GM12878 (cell line): ENCODE data around the gene FFAR3. TPM values are rescaled to one million over a fixed set of nuclear protein-coding genes. Genes with fewer than 3 reads are reported as not detected.
A peak's percentile ranks its signal among the peaks of the same experiment; 100 is the strongest.
"Not testable (repeated sequence)": the region's sequence is repeated elsewhere in the genome, so short reads cannot be mapped to it uniquely, and the experiment has no call there.

Experiments used
- ATAC-seq: fragments of 200-7000 bp; cut with Tn5 transposase; 3 replicates; pipeline ENCODE4 v1.9.1; 2020; ENCODE audit warnings: mild to moderate bottlenecking, moderate library complexity
- BruUV-seq: library from RNA; stranded (reverse); fragments of 400-500 nt; replicated peaks from 2 replicates; lab custom pipeline; 2021; lab: Mats Ljungman, UMichigan
- CTCF ChIA-PET: fragments of 300-600 bp; sonication (Branson Sonifier 250); formaldehyde crosslinking; extraction: SDS; loops from one replicate; lab custom pipeline; 2021; ENCODE audit warnings: inconsistent platforms; lab: Yijun Ruan, JAX
- POLR2A ChIA-PET: fragments of 350-600 bp; formaldehyde crosslinking; extraction: SDS; loops from one replicate; lab custom pipeline; 2021; ENCODE audit warnings: inconsistent platforms; lab: Charles Lee
- RAD21 ChIA-PET: fragments of 300-600 bp; sonication (Branson Sonifier 250); formaldehyde crosslinking; loops from one replicate; lab custom pipeline; 2023; ENCODE audit warnings: antibody characterized with exemption; ENCODE audit not compliant: unreplicated experiment; lab: Charles Lee
- SMC1A ChIA-PET: fragments of 300-600 bp; sonication (Branson Sonifier 250); formaldehyde crosslinking; loops from one replicate; lab custom pipeline; 2023; ENCODE audit not compliant: unreplicated experiment, uncharacterized antibody; lab: Charles Lee
- DNase-seq: peaks from one replicate; pipeline ENCODE4 v3.0.0-alpha.2; 2011; ENCODE audit warnings: low read depth, low spot score
- FAIRE-seq: peaks from 3 replicates; lab custom pipeline; 2011; peaks lifted over from hg19 to GRCh38; lab: Jason Lieb, UNC
- H2AFZ ChIP-seq: 2 replicates; pipeline ENCODE4 v1.6.0; 2011; ENCODE audit warnings: low read depth, low read length, control low read depth; ENCODE audit not compliant: control insufficient read depth
- H3K27ac ChIP-seq: 2 replicates; pipeline ENCODE4 v1.5.1; 2011; ENCODE audit warnings: control low read depth; ENCODE audit not compliant: control insufficient read depth, insufficient read depth
- H3K27me3 ChIP-seq, 2 experiments: replicated peaks in 1 of 2; 2 replicates each; pipeline versions ENCODE4 v1.6.0 to v1.6.1; 2011; ENCODE audit warnings: low read length in 1 of 2; ENCODE audit not compliant: control insufficient read depth in 2 of 2, insufficient read depth in 2 of 2
- H3K36me3 ChIP-seq, 2 experiments: 2 replicates each; pipeline ENCODE4 v1.5.1; 2011; ENCODE audit warnings: low read length in 1 of 2; ENCODE audit not compliant: control insufficient read depth in 2 of 2, insufficient read depth in 2 of 2
- H3K4me1 ChIP-seq: 2 replicates; pipeline ENCODE4 v1.6.1; 2011; ENCODE audit warnings: mild to moderate bottlenecking, low read length, moderate library complexity, mixed read lengths; ENCODE audit not compliant: control insufficient read depth, insufficient read depth
- H3K4me2 ChIP-seq: 2 replicates; pipeline ENCODE4 v1.6.0; 2011; ENCODE audit warnings: control low read depth; ENCODE audit not compliant: control insufficient read depth, insufficient read depth
- H3K4me3 ChIP-seq: fragments of 200-600 bp; sonication (generic); 2 replicates; pipeline ENCODE4 v1.5.1; 2016
- H3K79me2 ChIP-seq: 2 replicates; pipeline ENCODE4 v1.6.0; 2011; ENCODE audit warnings: low read length; ENCODE audit not compliant: control insufficient read depth, insufficient read depth
- H3K9ac ChIP-seq: 2 replicates; pipeline ENCODE4 v1.8.0; 2011; ENCODE audit warnings: low read length, control low read depth, mixed read lengths; ENCODE audit not compliant: control insufficient read depth, insufficient read depth
- H3K9me3 ChIP-seq: replicated peaks from 3 replicates; pipeline ENCODE4 v1.5.1; 2011; ENCODE audit warnings: mild to moderate bottlenecking, low read length; ENCODE audit not compliant: control insufficient read depth, insufficient read depth
- H4K20me1 ChIP-seq: 2 replicates; pipeline ENCODE4 v1.6.0; 2011; ENCODE audit not compliant: control insufficient read depth, insufficient read depth
- DPF2 ChIP-seq: fragments of 450-650 bp; IDR thresholded peaks from 2 replicates; pipeline ENCODE4 v1.6.1; 2017; ENCODE audit warnings: mild to moderate bottlenecking
- EED ChIP-seq: sonication (generic); IDR thresholded peaks from 2 replicates; pipeline ENCODE4 v1.6.1; 2016; ENCODE audit warnings: antibody characterized with exemption, low read depth
- MTA2 ChIP-seq: fragments of 450-650 bp; IDR thresholded peaks from 2 replicates; pipeline ENCODE4 v1.6.1; 2016; ENCODE audit warnings: low read depth, mild to moderate bottlenecking, moderate library complexity
- NBN ChIP-seq: fragments of 450-650 bp; IDR thresholded peaks from 2 replicates; pipeline ENCODE4 v1.6.1; 2016
- RCOR1 ChIP-seq: conservative IDR thresholded peaks from 2 replicates; pipeline ENCODE4 v1.6.1; 2012; ENCODE audit warnings: low read depth, low read length, improper control_type of control experiment
- SMAD5 ChIP-seq: IDR thresholded peaks from 2 replicates; pipeline ENCODE4 v1.6.1; 2016; ENCODE audit warnings: antibody characterized with exemption, low read depth
- SMARCA5 ChIP-seq: fragments of 450-650 bp; IDR thresholded peaks from 2 replicates; pipeline ENCODE4 v1.6.1; 2017; ENCODE audit warnings: mild to moderate bottlenecking
- SREBF1 ChIP-seq: IDR thresholded peaks from 2 replicates; pipeline ENCODE4 v1.6.1; 2012; ENCODE audit warnings: mild to moderate bottlenecking, low read length
- TCF7 ChIP-seq: IDR thresholded peaks from 2 replicates; pipeline ENCODE4 v1.6.1; 2014; ENCODE audit warnings: antibody characterized with exemption, borderline replicate concordance
- WGBS: methylation state at CpG from one replicate; pipeline ENCODE4 v1.1.6; 2016; ENCODE audit warnings: low lambda C conversion rate; ENCODE audit not compliant: insufficient replicate concordance, insufficient coverage; ENCODE audit errors: missing lambda C conversion rate; 5-methylcytosine and 5-hydroxymethylcytosine counted together
- in situ Hi-C: fragments of 300-500 bp; cut with MboI; formaldehyde crosslinking; loops from 9 replicates; pipeline ENCODE4 v1.14.3; 2018; ENCODE audit warnings: mixed read lengths
- intact Hi-C: fragments of 100-400 bp; cut with micrococcal nuclease; formaldehyde crosslinking; loops from one replicate; pipeline ENCODE4 v1.14.2; 2022; ENCODE audit not compliant: unreplicated experiment
- polyA plus RNA-seq, 11 experiments: library from polyadenylated mRNA; depleted of rRNA in 4 of 11; unstranded in 6 of 11; stranded (reverse) in 5 of 11; fragments of >200 nt; fragmentation: Nextera tagmentation in 4 of 11; fragmentation: Illumina TruSeq in 1 of 11; extraction: Ambion mirVana in 4 of 11; extraction: Trizol in 1 of 11; gene quantifications; 1 replicate in 1 of 11; 2 replicates in 10 of 11; pipeline versions ENCODE4 v1.2.1 to v1.2.3, GENCODE V29; 2011 to 2016; ENCODE audit warnings: inconsistent platforms in 2 of 11, missing spikeins in 2 of 11, low read depth in 1 of 11
- total RNA-seq, 4 experiments: library from RNA; depleted of rRNA in 3 of 4; stranded (reverse); fragments of >200 nt in 3 of 4; fragmentation: Illumina TruSeq in 1 of 4; extraction: Trizol in 1 of 4; gene quantifications; 2 replicates each; pipeline versions ENCODE4 v1.2.1 to v1.2.3, GENCODE V29; 2013 to 2021
- TF ChIP-seq, protein P1 (sequence below): IDR thresholded peaks from 2 replicates; pipeline ENCODE4 v1.6.1; 2012; ENCODE audit warnings: low read depth, low read length, improper control_type of control experiment
- TF ChIP-seq, protein P2 (sequence below): fragments of 150-350 bp; IDR thresholded peaks from 2 replicates; pipeline ENCODE4 v1.6.1; 2016; ENCODE audit warnings: low read depth, low read length

Gene FFAR3
- total and polyA plus RNA-seq, 10 of the 15 experiments (the other 5 are each of a cell fraction or from before 2014, with no cell fraction given): 0.15 to 0.18 TPM; not detected in 8

GRCh38 chr19:35374031-35374430, 15.8 kb downstream of the FFAR3 start:
- RAD21 ChIA-PET: interaction anchor here (0.6 to 5.8 kb wide), 10 partner anchors 19 to 135 kb away, joined by 3 to 90 read pairs (median 5); partner anchors contain the start of gene FFAR1
- H3K79me2 ChIP-seq, H3K27me3 ChIP-seq, H3K4me2 ChIP-seq, DNase-seq, H3K9ac ChIP-seq, FAIRE-seq, in situ Hi-C loops, BruUV-seq, H3K4me3 ChIP-seq, H3K9me3 ChIP-seq, intact Hi-C loops, H4K20me1 ChIP-seq, ATAC-seq, H3K27ac ChIP-seq, H2AFZ ChIP-seq, H3K36me3 ChIP-seq: not testable (repeated sequence)
- POLR2A ChIA-PET: interaction anchor here (0.9 to 1.6 kb wide), 4 partner anchors 12 to 44 kb away, joined by 3 to 9 read pairs (median 5); no protein-coding TSS in a partner anchor
- peak; percentile 29 for TF ChIP-seq MTA2
- CTCF ChIA-PET: interaction anchor here (0.9 to 1.2 kb wide), 5 partner anchors 21 to 121 kb away, joined by 4 to 7 read pairs (median 5); no protein-coding TSS in a partner anchor
- SMC1A ChIA-PET: interaction anchor here (0.7 to 5.4 kb wide), 10 partner anchors 9 to 95 kb away, joined by 3 to 74 read pairs (median 6); partner anchors contain the start of gene FFAR3
- peaks cover 31% of the 10 kb centered on the region for H3K4me1 ChIP-seq

DNA sequence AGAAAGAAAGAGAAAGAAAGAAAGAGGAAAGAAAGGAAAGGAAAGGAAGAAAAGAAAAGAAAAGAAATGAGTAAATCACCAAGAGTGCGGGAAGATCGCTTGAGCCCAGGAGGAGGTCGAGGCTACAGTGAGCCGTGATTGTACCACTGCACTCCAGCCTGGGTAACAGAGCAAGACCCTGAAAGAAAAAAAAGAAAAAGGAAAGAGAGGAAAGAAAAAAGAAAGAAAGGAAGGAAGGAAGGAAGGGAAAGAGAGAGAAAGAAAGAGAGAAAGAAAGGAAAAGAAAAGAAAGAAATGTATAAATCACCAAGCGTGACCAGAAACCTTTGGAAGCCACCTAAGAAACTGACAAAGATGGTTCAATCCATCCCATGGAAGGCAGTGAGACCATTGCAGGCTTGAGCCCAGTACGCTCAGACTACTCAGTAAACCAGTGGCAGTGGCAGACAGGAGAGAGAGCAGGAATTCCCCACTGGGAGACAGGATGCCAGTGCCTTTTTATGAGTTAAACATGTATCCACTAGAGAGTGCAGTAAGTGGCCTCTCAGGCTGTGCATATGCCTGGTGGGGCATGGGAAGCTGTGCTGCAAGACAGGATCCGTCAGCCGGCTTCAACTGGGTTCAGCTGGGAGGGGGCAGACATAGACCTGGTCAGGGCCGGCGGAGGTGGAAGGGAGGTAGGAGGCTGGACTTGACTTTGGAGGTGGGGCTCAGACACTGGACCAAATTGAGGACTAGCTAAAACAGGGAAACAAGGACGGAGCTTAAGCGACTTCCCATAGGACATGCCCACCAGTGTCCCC, 17.4 kb downstream of the FFAR3 start:
- no peaks in the 10 kb centered on the region for H4K20me1 ChIP-seq
- H3K79me2 ChIP-seq: no peaks in the 10 kb centered on the region
- peak overlapping the region; percentile 51; the same call in 1 of the 2 replicates for H3K27ac ChIP-seq
- no peak overlapping the region for H3K4me3 ChIP-seq
- SMC1A ChIA-PET: interaction anchor here (0.8 to 5.4 kb wide), 13 partner anchors 9 to 93 kb away, joined by 4 to 110 read pairs (median 9); partner anchors contain the start of gene FFAR3
- H3K9me3 ChIP-seq: no peaks in the 10 kb centered on the region; the same call in 1 of the 3 replicates
- no peak overlapping the region for H2AFZ ChIP-seq
- WGBS: 75% methylated on average over 12 of the region's 12 CpGs
- ATAC-seq (peak; percentile 36; the same call in 2 of the 3 replicates), FAIRE-seq (no peak), DNase-seq (no peak)
- CTCF ChIA-PET: interaction anchor here (0.9 to 4.0 kb wide), 10 partner anchors 12 to 119 kb away, joined by 3 to 22 read pairs (median 4); no protein-coding TSS in a partner anchor
- H3K27me3 ChIP-seq: no peaks in the 10 kb centered on the region
- intact Hi-C loops (loop anchor here (5.0 kb wide), 1 partner anchor 42 kb away; no protein-coding TSS in a partner anchor), in situ Hi-C loops (no loop called here)
- H3K9ac ChIP-seq: no peak overlapping the region
- POLR2A ChIA-PET: interaction anchor here (0.5 to 4.1 kb wide), 12 partner anchors 9 to 319 kb away, joined by 3 to 52 read pairs (median 6); no protein-coding TSS in a partner anchor
- no peak overlapping the region; the same call in 1 of the 2 replicates for H3K4me2 ChIP-seq
- RAD21 ChIA-PET: interaction anchor here (0.8 to 5.8 kb wide), 12 partner anchors 22 to 133 kb away, joined by 3 to 90 read pairs (median 7); partner anchors contain the start of gene FFAR1
- no TSS peak for BruUV-seq
- H3K4me1 ChIP-seq: peaks cover 31% of the 10 kb centered on the region
- no peaks in the 10 kb centered on the region for H3K36me3 ChIP-seq
- TF ChIP-seq TCF7 (no peak), SMAD5 (no peak), DPF2 (0 out of 2 replicates have a peak, but pooled peaks have one; percentile 42), SMARCA5 (no peak), SREBF1 (no peak), EED (peak; percentile 32; the same call in 1 of the 2 replicates), NBN (0 out of 2 replicates have a peak, but pooled peaks have one; percentile 46), RCOR1 (no peak)
- TF ChIP-seq, protein P1, sequence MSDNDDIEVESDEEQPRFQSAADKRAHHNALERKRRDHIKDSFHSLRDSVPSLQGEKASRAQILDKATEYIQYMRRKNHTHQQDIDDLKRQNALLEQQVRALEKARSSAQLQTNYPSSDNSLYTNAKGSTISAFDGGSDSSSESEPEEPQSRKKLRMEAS: no peak
- TF ChIP-seq, protein P2, sequence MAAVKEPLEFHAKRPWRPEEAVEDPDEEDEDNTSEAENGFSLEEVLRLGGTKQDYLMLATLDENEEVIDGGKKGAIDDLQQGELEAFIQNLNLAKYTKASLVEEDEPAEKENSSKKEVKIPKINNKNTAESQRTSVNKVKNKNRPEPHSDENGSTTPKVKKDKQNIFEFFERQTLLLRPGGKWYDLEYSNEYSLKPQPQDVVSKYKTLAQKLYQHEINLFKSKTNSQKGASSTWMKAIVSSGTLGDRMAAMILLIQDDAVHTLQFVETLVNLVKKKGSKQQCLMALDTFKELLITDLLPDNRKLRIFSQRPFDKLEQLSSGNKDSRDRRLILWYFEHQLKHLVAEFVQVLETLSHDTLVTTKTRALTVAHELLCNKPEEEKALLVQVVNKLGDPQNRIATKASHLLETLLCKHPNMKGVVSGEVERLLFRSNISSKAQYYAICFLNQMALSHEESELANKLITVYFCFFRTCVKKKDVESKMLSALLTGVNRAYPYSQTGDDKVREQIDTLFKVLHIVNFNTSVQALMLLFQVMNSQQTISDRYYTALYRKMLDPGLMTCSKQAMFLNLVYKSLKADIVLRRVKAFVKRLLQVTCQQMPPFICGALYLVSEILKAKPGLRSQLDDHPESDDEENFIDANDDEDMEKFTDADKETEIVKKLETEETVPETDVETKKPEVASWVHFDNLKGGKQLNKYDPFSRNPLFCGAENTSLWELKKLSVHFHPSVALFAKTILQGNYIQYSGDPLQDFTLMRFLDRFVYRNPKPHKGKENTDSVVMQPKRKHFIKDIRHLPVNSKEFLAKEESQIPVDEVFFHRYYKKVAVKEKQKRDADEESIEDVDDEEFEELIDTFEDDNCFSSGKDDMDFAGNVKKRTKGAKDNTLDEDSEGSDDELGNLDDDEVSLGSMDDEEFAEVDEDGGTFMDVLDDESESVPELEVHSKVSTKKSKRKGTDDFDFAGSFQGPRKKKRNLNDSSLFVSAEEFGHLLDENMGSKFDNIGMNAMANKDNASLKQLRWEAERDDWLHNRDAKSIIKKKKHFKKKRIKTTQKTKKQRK: no peak
